ENCODE data around the gene SCN7A.
"Not testable (repeated sequence)": the region's sequence is repeated elsewhere in the genome, so short reads cannot be mapped to it uniquely, and the experiment has no call there.

SCN7A gene

GRCh38 chr2:166388481-166389070 lies 105.5 kb downstream of the SCN7A start:
- no peak for DNase-seq

DNA sequence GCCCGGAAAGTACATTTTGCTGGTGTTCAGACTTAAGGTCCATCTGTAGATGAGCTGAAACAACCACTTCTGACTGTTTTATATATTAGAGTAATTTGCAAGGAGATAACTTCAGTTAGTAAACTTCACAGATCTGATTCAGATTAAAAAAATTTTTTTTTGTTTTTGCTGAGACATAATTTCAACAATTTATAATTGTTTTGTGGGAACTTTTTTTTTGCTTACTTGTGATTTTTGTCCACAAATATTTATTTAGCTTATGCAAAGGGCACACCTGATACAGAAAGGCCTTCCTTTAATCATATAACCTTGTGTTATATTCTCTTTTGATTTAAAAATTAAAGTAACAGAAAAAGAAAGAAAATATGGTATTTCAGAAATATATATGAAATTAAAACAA lies 108.7 kb downstream of the SCN7A start:
- no peak for DNase-seq

DNA sequence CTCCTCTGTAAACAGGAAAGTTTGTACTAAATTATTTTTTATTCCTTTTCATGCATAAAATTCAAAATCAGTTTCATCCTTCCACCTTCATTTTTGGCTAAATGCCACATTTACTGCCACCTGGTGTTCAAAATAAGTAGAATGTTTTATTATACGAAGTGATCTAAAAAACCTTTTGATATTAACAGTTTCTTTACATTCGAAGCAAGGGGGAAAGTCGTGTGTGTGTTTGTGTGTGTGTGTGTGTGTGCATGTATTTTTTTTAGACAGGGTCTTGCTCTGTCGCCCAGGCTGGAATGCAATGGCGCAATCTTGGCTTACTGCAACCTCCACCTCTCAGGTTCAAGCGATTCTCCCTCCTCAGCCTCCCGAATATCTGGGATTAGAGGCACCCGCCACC lies 109.3 kb downstream of the SCN7A start:
- no peak for DNase-seq

- DNase-seq = no peak
Measured at GRCh38 chr2:166382448-166382847, 111.6 kb downstream of the SCN7A start.

DNA sequence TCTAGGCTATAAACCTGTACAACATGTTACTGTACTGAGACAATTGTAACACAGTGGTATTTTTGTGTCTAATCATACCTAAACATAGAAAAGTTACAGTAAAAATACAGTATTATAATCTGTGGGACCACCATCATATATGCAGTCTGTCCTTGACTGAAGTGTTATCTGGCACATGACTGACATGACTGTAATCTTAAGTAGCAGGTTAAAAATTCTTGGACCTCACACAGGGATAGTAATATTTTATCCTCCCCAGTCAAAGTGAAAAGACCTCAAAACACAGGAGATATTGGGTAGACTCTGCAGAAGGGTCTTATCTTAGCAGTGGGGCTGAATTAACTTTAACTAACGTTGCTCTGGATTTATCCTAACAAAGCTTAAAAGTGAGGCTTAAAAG lies 113.4 kb downstream of the SCN7A start:
- DNase-seq = no peak

- DNase-seq = no peak
Measured at GRCh38 chr2:166376873-166377272, 117.2 kb downstream of the SCN7A start.

- no peak for DNase-seq
Measured at GRCh38 chr2:166376488-166376828, 117.6 kb downstream of the SCN7A start.

DNA sequence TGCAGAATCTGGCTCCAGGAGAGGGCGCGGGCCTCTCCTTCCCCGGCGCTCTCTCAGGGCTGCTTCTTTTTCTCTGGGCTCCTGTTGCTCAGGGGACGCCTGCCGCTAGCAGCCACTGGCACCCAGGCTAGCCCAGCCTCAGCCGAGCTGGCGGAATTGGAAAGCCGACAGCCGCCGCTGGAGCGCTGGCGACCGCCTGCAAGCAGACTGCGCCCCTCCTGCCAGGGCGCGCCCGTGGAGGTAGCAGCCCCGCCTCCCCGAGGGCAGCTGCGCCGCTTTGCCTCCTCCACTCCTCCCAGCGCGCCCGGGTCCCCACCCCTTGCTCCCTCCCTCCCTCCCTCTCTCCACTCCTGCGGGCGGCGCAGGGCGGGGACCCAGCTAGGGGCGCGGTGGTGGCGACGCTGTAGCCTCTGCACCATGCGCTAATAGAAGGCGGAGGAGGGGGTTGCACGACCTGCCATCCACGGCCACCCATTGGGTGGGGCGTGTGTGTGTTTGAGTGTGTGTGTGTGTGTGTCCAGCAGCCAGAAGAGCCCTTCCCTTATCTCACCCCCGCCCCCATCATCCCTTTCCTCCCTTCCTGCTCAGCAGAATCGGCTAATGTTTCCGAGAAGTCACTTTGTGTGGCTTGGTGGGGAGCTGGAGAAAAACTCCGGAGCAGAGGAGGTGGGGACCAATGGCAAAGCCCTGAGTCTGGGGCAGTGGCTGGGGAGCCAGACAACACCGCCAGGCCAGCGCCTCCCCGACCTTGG lies 118.1 kb downstream of the SCN7A start, which contains the start of gene SCN9A:
Gene SCN9A (minus strand): TSS at position 209 of the 752 bp plus-strand sequence. CDS start 64,188 bp downstream, outside the sequence.
- DNase-seq = no peak

DNA sequence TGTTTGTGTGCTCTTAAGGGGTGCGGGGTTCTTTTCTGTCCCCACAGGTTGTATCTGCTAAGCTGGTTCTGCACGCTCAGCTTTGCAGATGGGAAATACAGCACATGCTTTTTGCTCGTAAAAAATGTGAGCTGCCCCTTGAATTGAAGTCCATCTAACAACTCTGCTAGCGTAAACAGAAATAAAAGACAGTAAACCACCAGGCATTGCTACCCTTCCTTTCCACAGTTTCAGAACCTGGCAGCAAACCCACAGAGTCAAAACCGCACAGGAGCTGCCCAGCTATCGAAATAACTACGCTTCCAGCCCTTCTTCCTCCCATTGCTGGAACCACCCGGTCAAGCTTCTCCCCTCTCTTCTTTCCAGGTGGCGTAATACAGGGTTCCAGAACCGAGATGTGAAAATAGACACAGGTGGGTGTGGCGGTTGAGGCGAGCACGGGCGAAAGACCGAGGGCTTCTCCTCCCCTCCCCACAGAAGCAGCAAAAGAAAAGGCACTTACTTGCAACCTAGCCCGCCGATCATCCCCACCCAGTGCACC lies 118.8 kb downstream of the SCN7A start:
- no peak for DNase-seq

- DNase-seq = no peak
Measured at GRCh38 chr2:166373951-166374350, 120.1 kb downstream of the SCN7A start.

GRCh38 chr2:166373539-166373938 lies 120.5 kb downstream of the SCN7A start:
- no peak for DNase-seq

DNA sequence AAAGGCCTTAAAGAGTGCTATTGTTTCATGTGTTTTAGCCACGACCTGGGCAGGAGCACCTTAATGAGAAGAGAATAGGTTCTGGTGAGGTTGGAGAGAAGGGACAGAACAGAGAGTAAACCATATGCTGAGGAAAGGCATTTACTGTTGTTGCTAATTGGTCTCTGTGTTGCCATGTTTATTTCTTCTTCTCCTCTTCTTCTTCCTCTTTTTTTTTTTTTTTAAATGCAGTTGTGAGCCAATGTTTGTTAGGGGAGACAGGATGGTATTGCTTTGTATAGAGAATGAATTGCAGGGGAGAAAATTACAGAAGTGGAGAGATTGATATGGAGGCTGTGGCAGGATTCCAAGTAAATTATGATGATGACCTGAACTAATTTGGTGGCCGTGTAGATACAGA lies 120.9 kb downstream of the SCN7A start:
- no peak for DNase-seq

- DNase-seq = no peak
Measured at GRCh38 chr2:166372046-166372445, 122.0 kb downstream of the SCN7A start.

- DNase-seq = no peak
Measured at GRCh38 chr2:166365803-166366420, 128.1 kb downstream of the SCN7A start.

DNA sequence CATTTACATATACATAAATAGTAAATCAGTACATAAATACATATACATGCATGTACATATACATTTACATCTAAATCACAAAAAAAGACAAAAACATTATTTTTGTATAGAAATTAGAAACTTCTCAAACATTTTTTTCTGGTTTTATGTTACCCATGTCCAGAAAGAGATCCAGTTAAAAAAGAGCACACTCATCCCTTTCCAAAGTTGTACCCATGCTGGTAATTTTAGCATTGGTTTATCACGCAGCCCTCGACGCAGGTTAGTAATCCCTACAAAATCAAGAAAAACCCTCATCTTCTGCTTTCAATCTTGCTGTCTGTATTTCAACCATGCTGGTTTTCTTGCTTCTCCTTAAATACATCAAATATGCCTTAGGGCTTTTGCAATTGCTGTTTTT lies 128.8 kb downstream of the SCN7A start:
- DNase-seq = no peak

- DNase-seq = no peak
Measured at GRCh38 chr2:166364476-166365161, 129.4 kb downstream of the SCN7A start.

DNA sequence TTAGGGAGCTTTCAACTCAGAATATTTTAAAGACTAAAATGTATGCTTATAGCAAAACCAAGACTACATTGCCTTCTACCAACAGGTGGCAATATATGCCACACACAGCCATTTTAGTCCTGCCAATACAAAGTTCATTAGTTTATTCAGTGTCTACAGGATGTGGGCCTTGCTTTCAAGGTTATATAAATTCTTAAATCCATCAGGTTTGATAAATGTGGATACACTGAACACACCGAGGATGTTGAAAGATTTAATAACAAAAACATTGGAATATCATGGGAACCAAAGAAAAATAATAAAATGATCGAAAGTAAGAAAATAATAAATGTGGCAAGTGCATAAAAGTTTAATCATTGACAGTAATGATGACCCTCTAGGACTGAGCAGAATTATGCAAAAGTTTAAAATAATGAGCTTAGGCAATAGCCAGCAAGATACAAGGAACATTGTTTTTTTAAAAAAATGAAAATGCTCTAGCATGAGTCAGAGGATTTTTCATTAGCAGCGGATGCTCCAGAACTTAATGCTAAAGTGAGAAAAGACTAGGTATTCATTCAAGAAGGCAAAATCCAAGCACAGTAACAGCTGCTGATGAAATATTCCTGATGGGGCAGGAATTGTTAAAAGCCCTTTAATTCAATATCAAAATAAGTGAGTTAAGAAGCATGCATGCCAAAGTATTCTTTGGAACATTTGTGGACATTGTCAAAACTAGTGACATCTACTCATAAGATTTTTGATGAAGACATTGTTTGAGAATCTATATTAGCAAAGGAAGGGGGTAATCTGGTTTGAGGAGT lies 132.5 kb downstream of the SCN7A start:
- no peak for DNase-seq

DNA sequence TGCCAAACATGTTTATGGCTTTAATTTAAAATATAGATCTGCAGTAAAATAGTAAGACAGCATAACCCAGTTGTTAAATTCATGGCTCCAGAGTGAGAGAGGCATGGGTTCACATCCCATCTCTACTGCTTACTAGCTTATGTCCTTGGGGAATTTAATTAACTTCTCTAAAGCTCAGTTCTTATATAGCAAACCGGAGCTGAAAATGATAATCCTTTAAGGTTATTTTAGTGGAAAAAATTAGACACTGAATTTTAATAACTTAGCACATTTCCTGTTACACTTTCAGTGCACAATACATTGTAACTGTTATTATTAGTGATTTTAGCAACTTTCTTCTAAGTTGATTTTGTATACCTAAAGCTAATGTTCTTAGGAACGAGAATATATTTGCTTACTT lies 133.1 kb downstream of the SCN7A start:
- DNase-seq = no peak

- DNase-seq = no peak
Measured at GRCh38 chr2:166360426-166360825, 133.6 kb downstream of the SCN7A start.

- DNase-seq = not testable (repeated sequence)
Measured at GRCh38 chr2:166357950-166358321, 136.1 kb downstream of the SCN7A start.

DNA sequence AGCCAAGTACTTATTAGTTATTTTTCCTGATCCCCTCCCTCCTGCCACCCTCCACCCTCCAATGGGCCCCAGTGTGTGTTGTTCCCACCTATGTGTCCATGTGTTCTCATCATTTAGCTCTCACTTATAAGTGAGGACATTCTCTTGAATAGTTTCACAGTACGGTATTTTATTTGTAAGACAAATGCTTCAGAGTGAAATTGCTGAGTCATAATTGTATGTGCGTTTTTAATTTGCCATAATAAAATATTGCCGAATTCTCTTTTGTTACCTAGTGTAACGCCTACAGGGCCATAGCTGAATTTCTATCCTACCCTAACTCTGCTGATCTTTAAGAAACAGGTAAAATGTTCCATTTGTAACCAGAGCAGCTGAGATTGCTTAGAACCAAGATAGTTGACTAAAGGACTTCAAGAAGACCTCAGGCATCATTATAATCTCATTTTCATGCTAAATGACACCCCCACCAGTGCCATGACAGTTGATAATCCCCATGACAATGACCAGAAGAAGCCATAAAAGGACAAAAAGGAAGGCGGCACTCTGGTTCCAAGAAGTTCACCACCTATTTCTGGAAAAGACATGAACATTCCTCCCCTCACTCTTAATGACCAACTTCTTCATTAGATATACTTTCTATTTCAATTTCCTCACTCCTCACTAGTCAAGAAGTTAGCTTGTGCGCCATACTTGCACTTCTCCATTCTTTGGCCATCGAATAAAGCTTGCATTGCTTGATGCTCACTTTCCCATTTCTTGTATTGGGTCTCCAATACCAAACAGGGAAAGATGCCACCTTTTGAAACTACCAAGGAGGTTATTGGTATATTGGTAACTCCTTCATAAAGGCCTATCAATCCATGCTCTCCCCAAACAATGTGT lies 136.7 kb downstream of the SCN7A start:
- no peak for DNase-seq
